Fibroblast of skin of left biceps (primary cell): ENCODE measurements around the gene STPG1.

ENCODE experiments used
- DNase-seq, 2 experiments: peaks; one replicate each; pipeline ENCODE4 v3.0.0-alpha.2; 2013; ENCODE audit warnings: low read depth in 2 of 2

Gene STPG1

GRCh38 chr1:24426744-24427544 lies 13.4 kb upstream of the STPG1 start:
- no peak for DNase-seq

GRCh38 chr1:24425922-24426321 lies 12.3 kb upstream of the STPG1 start:
- DNase-seq, result no peak

GRCh38 chr1:24425441-24425840 lies 11.9 kb upstream of the STPG1 start:
- DNase-seq, result no peak

GRCh38 chr1:24424990-24425389 lies 11.4 kb upstream of the STPG1 start:
- no peak for DNase-seq

- no peak for DNase-seq
These were observed 10.6 kb upstream of the STPG1 start for GRCh38 chr1:24424207-24424606.

GRCh38 chr1:24421502-24421901 lies 7.9 kb upstream of the STPG1 start:
- DNase-seq, result no peak

GRCh38 chr1:24420547-24420946 lies 7.0 kb upstream of the STPG1 start:
- DNase-seq, result no peak

- DNase-seq, result no peak
These were observed 5.5 kb upstream of the STPG1 start for GRCh38 chr1:24418898-24419628.

GRCh38 chr1:24417681-24418080 lies 4.1 kb upstream of the STPG1 start:
- DNase-seq, result no peak

- DNase-seq, result peak; percentile 76 to 78
These were observed 3.2 kb upstream of the STPG1 start for GRCh38 chr1:24416666-24417391.

GRCh38 chr1:24415910-24416665 lies 2.5 kb upstream of the STPG1 start:
- no peak for DNase-seq

- DNase-seq, result peak; percentile 98 to 99
These were observed 1.8 kb upstream of the STPG1 start, which contains the start of gene NIPAL3 for GRCh38 chr1:24415334-24415909. Gene NIPAL3 (plus strand): TSS chr1:24415802. CDS start chr1:24419548, 3,746 bp downstream.

- DNase-seq, result no peak
These were observed 1.3 kb upstream of the STPG1 start for GRCh38 chr1:24414775-24415333.

- no peak for DNase-seq
These were observed 1.2 kb downstream of the STPG1 start for GRCh38 chr1:24412408-24412807.

GRCh38 chr1:24411963-24412362 lies 1.6 kb downstream of the STPG1 start:
- DNase-seq, result no peak

GRCh38 chr1:24410750-24411149 lies 2.8 kb downstream of the STPG1 start:
- DNase-seq, result no peak

- peak; percentile 33 to 46 for DNase-seq
These were observed 4.0 kb downstream of the STPG1 start for GRCh38 chr1:24409535-24409934.

GRCh38 chr1:24406788-24407187 lies 6.8 kb downstream of the STPG1 start:
- no peak for DNase-seq

- DNase-seq, result no peak
These were observed 9.8 kb downstream of the STPG1 start for GRCh38 chr1:24403806-24404205.

GRCh38 chr1:24400065-24400464 lies 13.5 kb downstream of the STPG1 start:
- DNase-seq, result no peak

GRCh38 chr1:24393892-24394291 lies 19.7 kb downstream of the STPG1 start:
- no peak for DNase-seq
